Kidney (tissue), 14 donors: ENCODE data around the gene ZNF581. TPM values are rescaled to one million over a fixed set of nuclear protein-coding genes. Genes with fewer than 3 reads are reported as not detected.

ENCODE experiments used
- DNase-seq, 5 donors: peaks; one replicate each; pipeline ENCODE4 v3.0.0-alpha.2; 2013 to 2020
- FAIRE-seq: peaks from 2 replicates; lab custom pipeline; 2012; peaks lifted over from hg19 to GRCh38; lab: Jason Lieb, UNC
- H3K27ac ChIP-seq, 2 donors: one replicate each; pipeline ENCODE4 v1.7.0; 2013; ENCODE audit warnings: low read depth in 2 of 2, low read length in 2 of 2, inconsistent platforms in 1 of 2
- H3K27me3 ChIP-seq: one replicate; pipeline ENCODE4 v1.7.1; 2013; ENCODE audit warnings: low read length, inconsistent platforms; ENCODE audit not compliant: control insufficient read depth, insufficient read depth
- H3K36me3 ChIP-seq, 3 donors: one replicate each; pipeline versions ENCODE4 v1.7.0 to v1.7.1; 2013; ENCODE audit warnings: low read length in 3 of 3, control low read depth in 1 of 3, inconsistent platforms in 1 of 3; ENCODE audit not compliant: insufficient read depth in 3 of 3, control insufficient read depth in 2 of 3
- H3K4me1 ChIP-seq, 3 donors: one replicate each; pipeline versions ENCODE4 v1.7.0 to v1.7.1; 2013; ENCODE audit warnings: low read length in 3 of 3, inconsistent platforms in 1 of 3, low read depth in 1 of 3; ENCODE audit not compliant: control insufficient read depth in 2 of 3, insufficient read depth in 2 of 3
- H3K4me3 ChIP-seq, 3 donors: one replicate each; pipeline versions ENCODE4 v1.7.0 to v1.8.1; 2013; ENCODE audit warnings: low read length in 3 of 3, control low read depth in 1 of 3, inconsistent platforms in 1 of 3
- H3K9ac ChIP-seq, 3 donors: one replicate each; pipeline versions ENCODE4 v1.7.0 to v1.7.1; 2013; ENCODE audit warnings: low read length in 3 of 3, control low read depth in 1 of 3, inconsistent platforms in 1 of 3
- H3K9me3 ChIP-seq, 3 donors: one replicate each; pipeline versions ENCODE4 v1.7.0 to v1.7.1; 2013; ENCODE audit warnings: low read length in 3 of 3, control low read depth in 1 of 3, inconsistent platforms in 1 of 3; ENCODE audit not compliant: control insufficient read depth in 2 of 3, insufficient read depth in 1 of 3
- CTCF ChIP-seq: IDR thresholded peaks from 3 replicates; pipeline ENCODE4 v1.5.1; 2012; ENCODE audit warnings: mild to moderate bottlenecking, moderate library complexity, borderline replicate concordance; ENCODE audit not compliant: insufficient read depth; ENCODE audit errors: extremely low read depth
- intact Hi-C: fragments of 100-400 bp; cut with DNase I; formaldehyde crosslinking; loops from one replicate; pipeline ENCODE4 v1.11.1; 2022
- polyA plus RNA-seq: library from polyadenylated mRNA; stranded (reverse); fragments of 350-450 nt; fragmentation: Illumina TruSeq; extraction: RNeasy Lipid Tissue Mini Kit (QIAGEN cat#74804); gene quantifications from one replicate; pipeline ENCODE4 v1.2.3, GENCODE V29; 2014; ENCODE audit warnings: low read depth, low replicate concordance; ENCODE audit not compliant: insufficient read depth
- total RNA-seq: library from RNA; stranded (reverse); fragmentation: NEBNext Ultra II Directional; extraction: Animal tissue kit (Norgen Biotek cat#: 25700); gene quantifications from one replicate; pipeline ENCODE4 v1.2.1, GENCODE V29; 2021
- donor health status: control.
- donor health status: control.
- donor health status: control.
- donor health status: control.
- donor health status: control.
- donor health status: DM: yes; HTN: yes; CAD: no.
- donor health status: Normal renal cell carcinoma (clear cell type).

ZNF581 gene
- total and polyA plus RNA-seq, 2 donors from 2014 or later: 22.0 to 23.6 TPM

GRCh38 chr19:55645512-55645881 is 2.0 kb downstream of the ZNF581 start:
- DNase-seq: peak in 1 of 5 donors; percentile 43
- H3K9ac ChIP-seq: no peak overlapping the region
- no peaks in the 10 kb centered on the region for H3K9me3 ChIP-seq
- no peaks in the 10 kb centered on the region for H3K36me3 ChIP-seq
- H3K4me3 ChIP-seq: no peak overlapping the region
- H3K27ac ChIP-seq: no peak overlapping the region
- no peak for FAIRE-seq
- H3K27me3 ChIP-seq: no peaks in the 10 kb centered on the region
- intact Hi-C loops: no loop called here
- peaks cover 0 to 42% (median 4%) of the 10 kb centered on the region in 3 donors for H3K4me1 ChIP-seq
- TF ChIP-seq CTCF: no peak

DNA sequence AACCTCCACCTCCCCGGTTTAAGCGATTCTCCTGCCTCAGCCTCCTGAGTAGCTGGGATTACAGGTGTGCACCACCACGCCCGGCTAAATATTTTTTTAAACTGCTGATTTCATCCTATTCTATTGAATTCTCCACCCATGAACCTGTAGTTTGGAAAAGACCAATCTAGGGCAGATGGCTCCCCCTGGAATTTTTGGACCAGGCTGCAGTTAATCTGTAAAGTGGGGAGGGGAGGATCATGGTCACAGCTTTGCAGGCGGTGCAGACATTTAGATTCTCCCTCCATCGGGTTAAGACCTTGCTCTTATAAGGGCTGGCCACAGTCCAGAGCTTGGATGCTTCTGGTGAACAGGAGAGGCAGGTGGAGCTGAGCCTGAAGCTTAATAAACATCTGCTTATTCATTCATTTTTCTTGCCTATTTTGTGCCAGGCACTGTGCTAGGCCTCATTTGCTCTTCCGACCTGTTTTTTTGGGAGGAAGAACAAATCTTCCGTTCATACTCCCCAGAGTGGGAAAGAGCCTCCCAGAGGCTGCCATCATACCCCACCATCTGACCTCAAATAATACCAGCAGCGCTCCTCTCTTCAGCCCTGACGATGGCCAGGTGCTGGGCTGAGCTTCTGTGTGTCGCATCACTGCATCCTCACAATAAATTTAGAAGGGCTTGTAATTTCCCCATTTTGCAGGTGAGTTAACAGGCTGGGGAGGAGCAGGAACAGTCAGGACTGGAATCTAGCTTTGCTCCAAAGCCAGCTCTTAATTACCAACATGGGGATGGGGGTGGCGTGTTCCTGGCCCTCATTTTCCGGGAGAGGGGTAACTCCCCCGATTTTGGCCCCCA is 3.7 kb downstream of the ZNF581 start:
- no peak for TF ChIP-seq CTCF
- FAIRE-seq (no peak), DNase-seq (peak in 1 of 5 donors; percentile 48)
- H3K9me3 ChIP-seq: no peaks in the 10 kb centered on the region
- H3K27ac ChIP-seq: peak overlapping the region; percentile 28 to 89
- peak overlapping the region; percentile 5 to 72 (median 10) for H3K9ac ChIP-seq
- H3K36me3 ChIP-seq: no peaks in the 10 kb centered on the region
- peaks cover 0 to 39% (median 4%) of the 10 kb centered on the region in 3 donors for H3K4me1 ChIP-seq
- H3K4me3 ChIP-seq: peak overlapping the region; percentile 41 to 84 (median 65)
- no peaks in the 10 kb centered on the region for H3K27me3 ChIP-seq
- intact Hi-C loops: no loop called here

GRCh38 chr19:55647732-55648584 is 4.5 kb downstream of the ZNF581 start, which contains the start of gene CCDC106:
TSS of gene CCDC106 (plus strand) at chr19:55648212. CDS start at chr19:55649047, 835 bp downstream.
- peaks cover 0 to 32% (median 3%) of the 10 kb centered on the region in 3 donors for H3K4me1 ChIP-seq
- H3K9me3 ChIP-seq: no peaks in the 10 kb centered on the region
- DNase-seq: peak; percentile 86 to 91 (median 90)
- FAIRE-seq: no peak
- H3K9ac ChIP-seq: peak within 1 kb of the TSS; percentile 10 to 72 (median 72)
- H3K27ac ChIP-seq: peak within 1 kb of the TSS; percentile 52 to 89
- H3K4me3 ChIP-seq: peak within 1 kb of the TSS; percentile 58 to 84 (median 65)
- no peaks in the 10 kb centered on the region for H3K27me3 ChIP-seq
- no peaks in the 10 kb centered on the region for H3K36me3 ChIP-seq
- intact Hi-C loops: no loop called here
- no peak for TF ChIP-seq CTCF
